ENCODE data around the gene L3MBTL2.

GRCh38 chr22:41240377-41241132 is 35.4 kb downstream of the L3MBTL2 start, which contains the start of gene CHADL:
- TF ChIP-seq CTCF (IDR thresholded peaks at IDR 0.05; ENCODE audit: low read length) (no peak), EZH2phosphoT487 (IDR thresholded peaks at IDR 0.05; ENCODE audit: low read length) (no peak), EZH2 (optimal IDR thresholded peaks at IDR 0.05; ENCODE audit: low read depth, low read length) (no peak)

Data from MM.1S (cell line).